HG03565 (cell line): ENCODE measurements around the gene PDE1C.

Experiments used
- ATAC-seq: cut with Tn5 transposase; IDR thresholded peaks from one replicate; pipeline ENCODE4 v1.9.1; 2021; ENCODE audit warnings: mild to moderate bottlenecking, moderate library complexity; ENCODE audit not compliant: unreplicated experiment

PDE1C gene

GRCh38 chr7:31997423-31997822 lies 72.8 kb downstream of the PDE1C start:
- no peak for ATAC-seq

- ATAC-seq: no peak
Measured at GRCh38 chr7:31995134-31995533, 75.1 kb downstream of the PDE1C start.

GRCh38 chr7:31991846-31992245 lies 78.4 kb downstream of the PDE1C start:
- ATAC-seq: no peak

- no peak for ATAC-seq
Measured at GRCh38 chr7:31991406-31991805, 78.8 kb downstream of the PDE1C start.

GRCh38 chr7:31986878-31987518 lies 83.2 kb downstream of the PDE1C start:
- no peak for ATAC-seq

GRCh38 chr7:31982962-31983361 lies 87.2 kb downstream of the PDE1C start:
- ATAC-seq: no peak

GRCh38 chr7:31981874-31982390 lies 88.3 kb downstream of the PDE1C start:
- ATAC-seq: no peak

GRCh38 chr7:31979690-31980330 lies 90.4 kb downstream of the PDE1C start:
- ATAC-seq: no peak

GRCh38 chr7:31975546-31975945 lies 94.7 kb downstream of the PDE1C start:
- no peak for ATAC-seq

- ATAC-seq: no peak
Measured at GRCh38 chr7:31974351-31974750, 95.9 kb downstream of the PDE1C start.

GRCh38 chr7:31971049-31971667 lies 99.0 kb downstream of the PDE1C start:
- no peak for ATAC-seq

GRCh38 chr7:31970501-31970900 lies 99.7 kb downstream of the PDE1C start:
- ATAC-seq: no peak

- no peak for ATAC-seq
Measured at GRCh38 chr7:31963569-31964175, 106.5 kb downstream of the PDE1C start.

- ATAC-seq: no peak
Measured at GRCh38 chr7:31962246-31962645, 108.0 kb downstream of the PDE1C start.

GRCh38 chr7:31958226-31958625 lies 112.0 kb downstream of the PDE1C start:
- no peak for ATAC-seq

GRCh38 chr7:31957756-31958155 lies 112.5 kb downstream of the PDE1C start:
- no peak for ATAC-seq

- ATAC-seq: no peak
Measured at GRCh38 chr7:31957090-31957720, 113.0 kb downstream of the PDE1C start.

GRCh38 chr7:31955641-31956040 lies 114.6 kb downstream of the PDE1C start:
- no peak for ATAC-seq

- ATAC-seq: no peak
Measured at GRCh38 chr7:31955021-31955420, 115.2 kb downstream of the PDE1C start.

GRCh38 chr7:31954500-31954899 lies 115.7 kb downstream of the PDE1C start:
- ATAC-seq: no peak

GRCh38 chr7:31953432-31953831 lies 116.8 kb downstream of the PDE1C start:
- no peak for ATAC-seq
